ENCODE data around the gene AKR7A3. TPM values are rescaled to one million over a fixed set of nuclear protein-coding genes. Genes with fewer than 3 reads are reported as not detected.

The AKR7A3 gene
- total RNA-seq, 1 experiment from 2014 or later: 0.41 TPM

- H3K4me2 ChIP-seq (ENCODE audit: low read depth, low read length, poor library complexity, severe bottlenecking): no peak overlapping the region
- no peak overlapping the region for H3K9ac ChIP-seq (ENCODE audit: low read length)
- H4K20me1 ChIP-seq (ENCODE audit: insufficient read depth, low read depth, low read length): no peaks in the 10 kb centered on the region
- H3K4me3 ChIP-seq (ENCODE audit: low read length): no peak overlapping the region
- no peaks in the 10 kb centered on the region for H3K9me2 ChIP-seq (replicated peaks; ENCODE audit: insufficient read depth, low read length)
- no peaks in the 10 kb centered on the region for H3K9me3 ChIP-seq (ENCODE audit: low read length)
- no peak overlapping the region for H3K27ac ChIP-seq (ENCODE audit: low read length)
- no peak overlapping the region for H2AFZ ChIP-seq (ENCODE audit: low read length)
- no peaks in the 10 kb centered on the region for H3K4me1 ChIP-seq (ENCODE audit: low read length)
- DNase-seq: no peak
- H3K36me3 ChIP-seq (ENCODE audit: insufficient read depth, low read length): no peaks in the 10 kb centered on the region
- H3K27me3 ChIP-seq (ENCODE audit: low read length): no peaks in the 10 kb centered on the region
- H3K79me2 ChIP-seq (ENCODE audit: low read length): no peaks in the 10 kb centered on the region
These were observed 42.0 kb upstream of the AKR7A3 start for GRCh38 chr1:19330449-19331135.

- no peak overlapping the region for H3K4me3 ChIP-seq (ENCODE audit: low read length)
- H3K4me2 ChIP-seq (ENCODE audit: low read depth, low read length, poor library complexity, severe bottlenecking): no peak overlapping the region
- H3K4me1 ChIP-seq (ENCODE audit: low read length): no peaks in the 10 kb centered on the region
- H3K36me3 ChIP-seq (ENCODE audit: insufficient read depth, low read length): no peaks in the 10 kb centered on the region
- no peaks in the 10 kb centered on the region for H3K9me3 ChIP-seq (ENCODE audit: low read length)
- no peak overlapping the region for H3K27ac ChIP-seq (ENCODE audit: low read length)
- DNase-seq: no peak
- H3K9me2 ChIP-seq (replicated peaks; ENCODE audit: insufficient read depth, low read length): no peaks in the 10 kb centered on the region
- no peaks in the 10 kb centered on the region for H3K27me3 ChIP-seq (ENCODE audit: low read length)
- no peaks in the 10 kb centered on the region for H4K20me1 ChIP-seq (ENCODE audit: insufficient read depth, low read depth, low read length)
- H3K79me2 ChIP-seq (ENCODE audit: low read length): no peaks in the 10 kb centered on the region
- no peak overlapping the region for H2AFZ ChIP-seq (ENCODE audit: low read length)
- H3K9ac ChIP-seq (ENCODE audit: low read length): no peak overlapping the region
These were observed 41.0 kb upstream of the AKR7A3 start for GRCh38 chr1:19329611-19330010.

- H3K9me2 ChIP-seq (replicated peaks; ENCODE audit: insufficient read depth, low read length): no peaks in the 10 kb centered on the region
- no peak overlapping the region for H3K4me2 ChIP-seq (ENCODE audit: low read depth, low read length, poor library complexity, severe bottlenecking)
- no peaks in the 10 kb centered on the region for H3K4me1 ChIP-seq (ENCODE audit: low read length)
- H3K27ac ChIP-seq (ENCODE audit: low read length): no peak overlapping the region
- H3K79me2 ChIP-seq (ENCODE audit: low read length): no peaks in the 10 kb centered on the region
- H3K27me3 ChIP-seq (ENCODE audit: low read length): no peaks in the 10 kb centered on the region
- no peak overlapping the region for H3K4me3 ChIP-seq (ENCODE audit: low read length)
- no peak for DNase-seq
- H4K20me1 ChIP-seq (ENCODE audit: insufficient read depth, low read depth, low read length): no peaks in the 10 kb centered on the region
- no peak overlapping the region for H2AFZ ChIP-seq (ENCODE audit: low read length)
- no peaks in the 10 kb centered on the region for H3K9me3 ChIP-seq (ENCODE audit: low read length)
- H3K9ac ChIP-seq (ENCODE audit: low read length): no peak overlapping the region
- no peaks in the 10 kb centered on the region for H3K36me3 ChIP-seq (ENCODE audit: insufficient read depth, low read length)
These were observed 40.6 kb upstream of the AKR7A3 start for GRCh38 chr1:19329188-19329587.

GRCh38 chr1:19328486-19328885, 39.9 kb upstream of the AKR7A3 start:
- H3K9ac ChIP-seq (ENCODE audit: low read length): no peak overlapping the region
- no peak overlapping the region for H3K27ac ChIP-seq (ENCODE audit: low read length)
- DNase-seq: no peak
- no peaks in the 10 kb centered on the region for H3K79me2 ChIP-seq (ENCODE audit: low read length)
- no peaks in the 10 kb centered on the region for H3K9me3 ChIP-seq (ENCODE audit: low read length)
- H3K36me3 ChIP-seq (ENCODE audit: insufficient read depth, low read length): no peaks in the 10 kb centered on the region
- H2AFZ ChIP-seq (ENCODE audit: low read length): no peak overlapping the region
- H3K27me3 ChIP-seq (ENCODE audit: low read length): no peaks in the 10 kb centered on the region
- no peak overlapping the region for H3K4me3 ChIP-seq (ENCODE audit: low read length)
- H3K9me2 ChIP-seq (replicated peaks; ENCODE audit: insufficient read depth, low read length): no peaks in the 10 kb centered on the region
- no peaks in the 10 kb centered on the region for H3K4me1 ChIP-seq (ENCODE audit: low read length)
- H4K20me1 ChIP-seq (ENCODE audit: insufficient read depth, low read depth, low read length): no peaks in the 10 kb centered on the region
- H3K4me2 ChIP-seq (ENCODE audit: low read depth, low read length, poor library complexity, severe bottlenecking): no peak overlapping the region

- no peak overlapping the region for H3K4me3 ChIP-seq (ENCODE audit: low read length)
- H3K36me3 ChIP-seq (ENCODE audit: insufficient read depth, low read length): no peaks in the 10 kb centered on the region
- no peak for DNase-seq
- H3K4me1 ChIP-seq (ENCODE audit: low read length): no peaks in the 10 kb centered on the region
- H4K20me1 ChIP-seq (ENCODE audit: insufficient read depth, low read depth, low read length): no peaks in the 10 kb centered on the region
- no peak overlapping the region for H3K9ac ChIP-seq (ENCODE audit: low read length)
- H3K9me3 ChIP-seq (ENCODE audit: low read length): no peaks in the 10 kb centered on the region
- no peaks in the 10 kb centered on the region for H3K27me3 ChIP-seq (ENCODE audit: low read length)
- no peak overlapping the region for H3K4me2 ChIP-seq (ENCODE audit: low read depth, low read length, poor library complexity, severe bottlenecking)
- no peak overlapping the region for H2AFZ ChIP-seq (ENCODE audit: low read length)
- H3K27ac ChIP-seq (ENCODE audit: low read length): no peak overlapping the region
- H3K79me2 ChIP-seq (ENCODE audit: low read length): no peaks in the 10 kb centered on the region
- no peaks in the 10 kb centered on the region for H3K9me2 ChIP-seq (replicated peaks; ENCODE audit: insufficient read depth, low read length)
These were observed 39.2 kb upstream of the AKR7A3 start for GRCh38 chr1:19327736-19328135.

- Histone ChIP-seq H3K4me1 (ENCODE audit: low read length) (no peaks in the 10 kb centered on the region), H3K9me2 (replicated peaks; ENCODE audit: insufficient read depth, low read length) (no peaks in the 10 kb centered on the region), H4K20me1 (ENCODE audit: insufficient read depth, low read depth, low read length) (no peaks in the 10 kb centered on the region), H3K27me3 (ENCODE audit: low read length) (no peaks in the 10 kb centered on the region), H3K79me2 (ENCODE audit: low read length) (no peaks in the 10 kb centered on the region), H3K4me2 (ENCODE audit: low read depth, low read length, poor library complexity, severe bottlenecking) (no peak overlapping the region), H3K9me3 (ENCODE audit: low read length) (no peaks in the 10 kb centered on the region), H3K36me3 (ENCODE audit: insufficient read depth, low read length) (no peaks in the 10 kb centered on the region), H3K27ac (ENCODE audit: low read length) (no peak overlapping the region), H3K4me3 (ENCODE audit: low read length) (no peak overlapping the region), H3K9ac (ENCODE audit: low read length) (no peak overlapping the region), H2AFZ (ENCODE audit: low read length) (no peak overlapping the region)
- DNase-seq: no peak
These were observed 38.7 kb upstream of the AKR7A3 start for GRCh38 chr1:19327301-19327700.

GRCh38 chr1:19326748-19327065, 38.1 kb upstream of the AKR7A3 start:
- no peaks in the 10 kb centered on the region for H3K27me3 ChIP-seq (ENCODE audit: low read length)
- H3K79me2 ChIP-seq (ENCODE audit: low read length): no peaks in the 10 kb centered on the region
- no peak overlapping the region for H3K9ac ChIP-seq (ENCODE audit: low read length)
- H2AFZ ChIP-seq (ENCODE audit: low read length): no peak overlapping the region
- H3K4me1 ChIP-seq (ENCODE audit: low read length): no peaks in the 10 kb centered on the region
- no peaks in the 10 kb centered on the region for H3K9me3 ChIP-seq (ENCODE audit: low read length)
- H3K27ac ChIP-seq (ENCODE audit: low read length): no peak overlapping the region
- H4K20me1 ChIP-seq (ENCODE audit: insufficient read depth, low read depth, low read length): no peaks in the 10 kb centered on the region
- no peak overlapping the region for H3K4me2 ChIP-seq (ENCODE audit: low read depth, low read length, poor library complexity, severe bottlenecking)
- no peak overlapping the region for H3K4me3 ChIP-seq (ENCODE audit: low read length)
- no peaks in the 10 kb centered on the region for H3K9me2 ChIP-seq (replicated peaks; ENCODE audit: insufficient read depth, low read length)
- no peak for DNase-seq
- no peaks in the 10 kb centered on the region for H3K36me3 ChIP-seq (ENCODE audit: insufficient read depth, low read length)

GRCh38 chr1:19325958-19326747, 37.6 kb upstream of the AKR7A3 start:
- no peak overlapping the region for H3K4me2 ChIP-seq (ENCODE audit: low read depth, low read length, poor library complexity, severe bottlenecking)

More at GRCh38 chr1:19325958-19326747, 37.6 kb upstream of the AKR7A3 start:
- H3K36me3 ChIP-seq (ENCODE audit: insufficient read depth, low read length): no peaks in the 10 kb centered on the region
- no peaks in the 10 kb centered on the region for H4K20me1 ChIP-seq (ENCODE audit: insufficient read depth, low read depth, low read length)
- H3K9me3 ChIP-seq (ENCODE audit: low read length): no peaks in the 10 kb centered on the region
- H3K79me2 ChIP-seq (ENCODE audit: low read length): no peaks in the 10 kb centered on the region
- H3K9ac ChIP-seq (ENCODE audit: low read length): no peak overlapping the region
- H3K27me3 ChIP-seq (ENCODE audit: low read length): no peaks in the 10 kb centered on the region
- H3K4me1 ChIP-seq (ENCODE audit: low read length): no peaks in the 10 kb centered on the region
- DNase-seq: no peak
- H3K27ac ChIP-seq (ENCODE audit: low read length): no peak overlapping the region
- H3K9me2 ChIP-seq (replicated peaks; ENCODE audit: insufficient read depth, low read length): no peaks in the 10 kb centered on the region
- no peak overlapping the region for H3K4me3 ChIP-seq (ENCODE audit: low read length)
- no peak overlapping the region for H2AFZ ChIP-seq (ENCODE audit: low read length)
